NCI-H2227 (cell line): ENCODE results near the gene HIPK1.
"Not testable (repeated sequence)": the region's sequence is repeated elsewhere in the genome, so short reads cannot be mapped to it uniquely, and the experiment has no call there.

Experiments used
- DNase-seq: peaks from one replicate; lab custom pipeline; 2025; ENCODE audit not compliant: unreplicated experiment; lab: John Stamatoyannopoulos, UW

The HIPK1 gene

DNA sequence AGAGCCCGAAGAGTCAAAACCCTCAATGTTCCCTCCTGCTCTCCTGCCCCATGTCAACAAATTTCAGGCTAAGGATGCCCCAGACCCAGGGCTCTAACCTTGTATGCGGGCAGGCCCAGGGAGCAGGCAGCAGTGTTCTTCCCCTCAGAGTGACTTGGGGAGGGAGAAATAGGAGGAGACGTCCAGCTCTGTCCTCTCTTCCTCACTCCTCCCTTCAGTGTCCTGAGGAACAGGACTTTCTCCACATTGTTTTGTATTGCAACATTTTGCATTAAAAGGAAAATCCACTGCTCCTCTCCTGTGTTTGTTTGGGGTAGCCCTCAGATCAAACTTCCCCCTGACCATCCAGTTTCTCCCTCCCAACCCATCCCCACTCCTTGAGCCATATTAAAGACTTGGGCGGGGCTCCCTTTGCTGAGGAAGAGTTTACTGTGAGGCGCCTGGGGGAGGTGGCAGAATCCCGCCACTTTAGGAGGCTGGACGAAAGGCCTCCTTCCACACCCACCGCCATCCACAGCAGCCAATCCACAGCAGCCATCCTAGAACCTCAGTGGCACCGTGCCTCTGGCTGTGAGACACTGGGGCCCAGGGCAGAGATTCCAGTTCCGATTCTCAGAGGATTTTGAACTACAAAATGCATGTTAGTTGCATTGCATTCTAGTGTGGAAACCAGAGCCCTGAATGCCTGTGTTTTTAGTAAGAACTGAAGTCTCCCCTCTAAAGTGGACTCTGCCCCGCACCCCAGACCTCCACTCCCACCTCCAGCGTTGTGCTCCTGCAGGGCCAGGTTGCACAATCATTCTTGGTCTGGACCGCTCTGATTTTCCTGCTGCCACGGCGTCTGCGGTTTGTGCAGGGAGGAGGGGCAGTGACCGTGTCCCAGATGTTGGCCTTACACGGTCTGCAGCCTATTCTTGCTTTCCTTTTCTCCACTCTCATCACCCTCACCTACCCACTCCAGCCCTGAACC is 53.1 kb downstream of the HIPK1 start:
- peak; percentile 9 for DNase-seq

GRCh38 chr1:113982949-113983348 is 53.8 kb downstream of the HIPK1 start:
- no peak for DNase-seq

- peak; percentile 55 for DNase-seq
Observed at GRCh38 chr1:113983391-113983790, 54.3 kb downstream of the HIPK1 start.

GRCh38 chr1:113983826-113984225 is 54.7 kb downstream of the HIPK1 start:
- DNase-seq, result peak; percentile 40

GRCh38 chr1:113984710-113985109 is 55.6 kb downstream of the HIPK1 start:
- DNase-seq, result no peak

DNA sequence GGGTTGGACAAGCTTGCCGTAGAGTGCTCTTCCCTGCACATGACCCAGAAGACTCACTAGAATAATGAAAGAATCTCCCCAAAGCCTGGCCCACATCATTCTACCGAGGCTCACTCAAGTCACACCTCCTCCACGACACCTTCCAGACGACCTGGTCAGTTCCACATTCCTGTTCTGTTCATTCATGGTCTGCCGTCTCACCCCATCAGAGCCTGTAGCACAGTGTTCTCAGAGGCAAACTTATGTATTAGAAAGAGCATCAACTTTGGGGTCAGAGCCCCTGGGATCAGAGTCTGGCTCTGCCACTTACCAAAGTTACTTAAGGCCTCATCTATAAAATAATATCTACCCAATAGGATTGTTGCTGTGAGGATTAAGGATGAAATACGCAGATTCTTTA is 57.7 kb downstream of the HIPK1 start:
- DNase-seq, result no peak

- DNase-seq, result no peak
Observed at GRCh38 chr1:113987259-113987658, 58.1 kb downstream of the HIPK1 start.

- no peak for DNase-seq
Observed at GRCh38 chr1:113990530-113990929, 61.4 kb downstream of the HIPK1 start.

DNA sequence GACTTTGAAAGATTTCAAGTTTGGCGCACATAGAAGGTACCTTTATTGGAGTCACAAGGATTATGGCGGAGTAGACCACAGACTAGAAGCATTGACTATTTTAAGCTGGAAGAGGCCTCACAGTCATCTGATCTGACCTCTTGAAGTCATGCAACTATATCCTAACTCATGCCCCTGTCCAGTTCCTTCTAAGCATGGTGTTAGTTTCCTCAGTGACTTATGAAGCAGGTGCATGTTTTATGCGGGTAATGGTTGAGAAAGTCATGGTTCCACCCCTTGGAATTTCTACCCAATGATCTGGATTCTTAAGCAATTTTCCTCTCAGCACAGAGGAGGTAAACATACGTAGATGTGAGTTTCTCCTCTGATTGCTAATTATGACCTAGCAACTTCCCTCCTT is 61.8 kb downstream of the HIPK1 start:
- DNase-seq, result no peak

DNA sequence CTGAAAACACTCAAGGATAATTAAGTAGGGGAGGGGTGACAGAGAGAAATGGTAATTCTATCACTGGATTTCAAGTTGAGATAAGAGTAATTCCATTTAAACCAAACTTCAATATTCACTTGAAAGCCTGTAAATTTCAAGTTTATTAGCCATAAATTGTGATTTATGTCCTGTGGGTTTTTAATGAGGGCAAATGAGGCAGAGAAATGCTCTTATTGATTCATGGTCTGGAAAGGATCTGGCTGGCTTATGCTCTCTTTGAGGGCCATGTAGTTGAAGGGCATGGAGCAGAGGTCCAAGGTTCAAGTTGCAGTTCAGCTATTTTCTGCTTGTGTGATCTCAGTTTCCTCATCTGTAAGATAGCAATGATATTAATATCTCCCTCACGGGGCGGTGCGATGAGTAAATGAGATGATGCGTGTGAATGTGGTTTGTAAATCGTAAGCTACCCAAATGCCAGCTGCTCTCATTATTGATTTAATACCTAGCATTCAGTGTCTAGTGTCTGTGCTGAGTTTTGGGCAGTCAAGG is 62.4 kb downstream of the HIPK1 start:
- DNase-seq, result no peak

GRCh38 chr1:113993072-113993471 is 63.9 kb downstream of the HIPK1 start:
- DNase-seq, result no peak

DNA sequence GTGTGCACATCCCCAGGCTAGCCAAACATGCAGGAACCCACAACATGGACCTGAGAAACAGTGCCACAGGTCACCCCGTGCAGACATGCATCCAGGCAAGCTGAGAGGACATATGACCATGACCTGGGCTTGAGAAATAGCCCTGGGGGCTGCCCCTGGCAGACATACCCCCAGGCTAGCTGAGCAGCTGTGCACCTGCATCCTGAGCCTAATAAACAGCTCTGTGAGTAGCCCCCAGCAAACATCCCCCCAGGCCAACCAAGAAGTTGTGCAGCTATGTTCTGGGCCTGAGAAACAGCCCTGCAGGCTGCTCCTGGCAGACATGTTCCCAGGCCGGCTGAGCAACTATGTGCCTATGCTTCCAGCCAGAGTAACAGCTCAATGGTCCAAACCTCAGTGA is 64.6 kb downstream of the HIPK1 start:
- no peak for DNase-seq

GRCh38 chr1:113995382-113995781 is 66.3 kb downstream of the HIPK1 start:
- no peak for DNase-seq

DNA sequence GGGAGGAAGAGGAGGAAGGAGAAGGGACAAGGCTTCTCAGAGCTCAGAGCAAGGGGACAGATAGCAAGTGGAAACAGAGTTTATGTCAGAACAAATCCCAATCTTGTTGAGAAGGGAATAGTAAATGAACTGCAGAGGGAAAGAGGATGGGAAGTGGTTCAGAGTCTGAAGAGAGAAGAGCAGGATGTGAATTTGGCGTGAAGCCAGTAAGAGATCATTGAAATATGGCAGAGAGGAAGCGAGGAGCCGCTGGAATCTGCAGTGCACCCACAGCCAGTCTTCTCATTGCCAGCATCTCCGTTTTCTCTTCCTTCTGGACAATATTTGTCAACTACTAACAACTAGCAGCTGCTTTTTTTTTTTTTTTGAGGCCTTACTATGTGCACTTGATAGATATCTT is 69.2 kb downstream of the HIPK1 start:
- no peak for DNase-seq

DNA sequence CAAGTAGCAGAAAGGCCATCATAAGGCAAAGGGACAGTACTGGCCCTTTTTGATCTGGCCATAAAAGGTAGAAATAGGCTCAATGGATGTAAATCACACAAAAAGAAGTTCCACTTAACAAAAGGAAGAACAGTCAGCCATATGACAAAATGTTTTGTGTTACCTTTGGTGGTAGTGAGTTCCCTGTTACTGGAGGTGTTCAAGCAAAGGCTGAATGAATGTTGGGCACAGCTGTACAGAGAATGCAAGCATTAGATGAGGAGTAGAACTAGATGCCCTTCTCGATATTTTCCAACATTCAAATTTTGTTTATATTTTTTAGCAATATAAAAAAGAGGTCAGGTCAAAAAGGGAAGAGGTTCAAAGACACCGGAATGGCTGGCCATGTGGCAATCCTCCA is 70.1 kb downstream of the HIPK1 start:
- DNase-seq, result no peak

- DNase-seq, result no peak
Observed at GRCh38 chr1:113999799-114000198, 70.7 kb downstream of the HIPK1 start.

GRCh38 chr1:114000406-114000805 is 71.3 kb downstream of the HIPK1 start:
- no peak for DNase-seq

- DNase-seq, result no peak
Observed at GRCh38 chr1:114002492-114003239, 73.5 kb downstream of the HIPK1 start.

DNA sequence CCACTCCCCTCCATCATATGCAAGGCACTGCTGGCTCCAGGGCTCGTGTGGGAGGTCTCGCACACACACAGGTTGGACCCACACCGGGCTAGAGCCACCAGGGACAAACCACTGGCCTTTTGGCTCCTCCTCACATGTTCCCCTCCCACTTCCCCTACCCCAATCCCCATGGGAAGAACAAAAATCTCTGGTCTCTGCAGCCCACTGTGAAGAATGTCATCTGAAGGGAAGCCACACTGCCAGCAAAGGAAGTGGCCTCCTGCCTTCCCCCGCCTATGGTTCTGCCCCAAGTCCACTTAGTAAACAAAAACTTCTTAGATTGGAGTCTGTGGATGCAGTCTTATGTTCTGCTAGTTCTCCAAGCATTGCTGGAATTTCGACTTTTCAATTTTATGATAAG is 74.3 kb downstream of the HIPK1 start:
- no peak for DNase-seq

DNA sequence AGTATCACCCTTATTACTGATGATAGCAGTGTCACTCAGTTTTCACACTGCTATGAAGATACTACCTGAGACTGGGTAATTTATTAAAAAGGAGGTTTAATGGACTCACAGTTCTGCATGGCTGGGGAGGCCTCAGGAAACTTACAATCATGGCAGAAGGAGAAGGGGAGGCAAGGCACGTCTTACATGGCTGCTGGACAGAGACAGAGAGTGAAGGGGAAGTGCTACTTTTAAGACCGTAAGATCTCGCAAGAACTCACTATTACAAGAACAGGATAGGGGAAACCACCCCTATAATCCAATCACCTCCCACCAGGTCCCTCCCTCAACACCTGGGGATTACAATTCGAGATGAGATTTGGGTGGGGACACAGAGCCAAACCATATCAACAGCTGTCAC is 77.7 kb downstream of the HIPK1 start:
- DNase-seq, result not testable (repeated sequence)

DNA sequence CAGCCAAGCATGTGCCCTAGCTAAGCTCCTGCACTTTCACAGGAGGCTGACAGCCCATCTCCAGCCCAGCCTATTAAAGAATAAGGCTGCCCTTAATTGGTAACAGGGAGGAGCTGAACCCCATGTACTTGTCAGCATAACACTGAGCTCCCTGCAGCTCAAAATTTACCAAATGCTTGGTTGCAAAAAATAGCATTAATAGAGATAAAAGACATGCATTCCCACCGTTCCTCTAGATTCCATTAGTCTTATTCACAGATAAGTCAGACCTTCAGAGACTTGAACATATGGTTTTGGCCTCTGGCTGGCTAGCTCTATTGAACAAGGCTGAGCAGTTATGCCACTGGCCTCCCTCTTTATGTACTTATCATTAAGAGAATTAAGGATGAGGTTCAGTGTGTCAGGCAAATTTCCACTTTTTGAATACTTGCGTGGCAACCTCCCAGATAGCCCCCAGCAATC is 79.4 kb downstream of the HIPK1 start:
- no peak for DNase-seq

GRCh38 chr1:114008993-114009392 is 79.9 kb downstream of the HIPK1 start:
- DNase-seq, result no peak
